HCT116 (cell line): Measurements from ENCODE around the gene LRRC4C. TPM values are rescaled to one million over a fixed set of nuclear protein-coding genes. Genes with fewer than 3 reads are reported as not detected.

ENCODE experiments used
- ATAC-seq: fragments of 200-7000 bp; cut with Tn5 transposase; 2 replicates; pipeline ENCODE4 v1.9.1; 2020; ENCODE audit warnings: mild to moderate bottlenecking, moderate library complexity
- BruUV-seq: library from RNA; stranded (reverse); fragments of 400-500 nt; replicated peaks from 2 replicates; lab custom pipeline; 2021; lab: Mats Ljungman, UMichigan
- CTCF ChIA-PET: fragments of 300-600 bp; sonication (Branson Sonifier 250); formaldehyde crosslinking; loops from one replicate; lab custom pipeline; 2021; ENCODE audit warnings: antibody characterized with exemption; lab: Charles Lee
- POLR2A ChIA-PET: fragments of 300-600, 350-600 bp; sonication (Branson Sonifier 250); formaldehyde crosslinking; loops from one replicate; lab custom pipeline; 2021; ENCODE audit warnings: antibody characterized with exemption; lab: Charles Lee
- RAD21 ChIA-PET, 2 experiments: fragments of 300-600 bp; sonication (Branson Sonifier 250); formaldehyde crosslinking; loops; one replicate each; lab custom pipeline; 2023; ENCODE audit warnings: low total read pairs in 2 of 2; ENCODE audit not compliant: uncharacterized antibody in 2 of 2, unreplicated experiment in 2 of 2, low non-redundant PET in 1 of 2; lab: Charles Lee
- DNase-seq: peaks from one replicate; pipeline ENCODE4 v3.0.0-alpha.2; 2010; ENCODE audit warnings: low read depth, low spot score
- H2AFZ ChIP-seq: fragments of 200-600 bp; shearing (Covaris generic), sonication (generic); 2 replicates; pipeline ENCODE4 v1.6.1; 2017; ENCODE audit warnings: low read depth, mixed run types, mixed read lengths, antibody characterized with exemption, low read length; ENCODE audit not compliant: poor library complexity, severe bottlenecking
- H3K27ac ChIP-seq: 2 replicates; pipeline ENCODE4 v1.5.1; 2012; ENCODE audit warnings: low read depth, low read length
- H3K27me3 ChIP-seq: fragments of 200-600 bp; sonication (generic); 2 replicates; pipeline ENCODE4 v1.6.1; 2016; ENCODE audit warnings: mixed run types, low read length, mixed read lengths; ENCODE audit not compliant: insufficient read depth
- H3K36me3 ChIP-seq, 2 experiments: fragments of 200-500 bp in 1 of 2; fragments of 200-600 bp in 1 of 2; sonication (Bioruptor generic) in 1 of 2; sonication (generic) in 1 of 2; 2 replicates each; pipeline versions ENCODE4 v1.5.1 to v1.6.1; 2014 to 2016; ENCODE audit warnings: low read length in 2 of 2, inconsistent platforms in 1 of 2, mixed read lengths in 1 of 2, mixed run types in 1 of 2; ENCODE audit not compliant: insufficient read depth in 2 of 2, control insufficient read depth in 1 of 2
- H3K4me1 ChIP-seq, 2 experiments: fragments of 200-600 bp in 1 of 2; sonication (generic) in 1 of 2; 2 replicates each; pipeline versions ENCODE4 v1.5.1 to v1.6.1; 2012 to 2017; ENCODE audit warnings: low read length in 2 of 2, inconsistent platforms in 1 of 2, mild to moderate bottlenecking in 1 of 2, mixed read lengths in 1 of 2, mixed run types in 1 of 2, moderate library complexity in 1 of 2; ENCODE audit not compliant: insufficient read depth in 2 of 2, control insufficient read depth in 1 of 2
- H3K4me2 ChIP-seq: fragments of 200-600 bp; sonication (generic); 2 replicates; pipeline ENCODE4 v1.6.1; 2017; ENCODE audit warnings: mixed run types, low read length, mixed read lengths
- H3K4me3 ChIP-seq, 2 experiments: fragments of 200-600 bp in 1 of 2; sonication (generic) in 1 of 2; replicated peaks in 1 of 2; 2 replicates each; pipeline ENCODE4 v1.5.1; 2011 to 2016; ENCODE audit warnings: low read length in 2 of 2, control low read depth in 1 of 2, low read depth in 1 of 2, mild to moderate bottlenecking in 1 of 2, mixed read lengths in 1 of 2, mixed run types in 1 of 2
- H3K79me2 ChIP-seq: fragments of 200-600 bp; sonication (generic); 2 replicates; pipeline ENCODE4 v1.6.1; 2017; ENCODE audit warnings: mild to moderate bottlenecking, mixed run types, low read length, moderate library complexity, mixed read lengths; ENCODE audit not compliant: insufficient read depth
- H3K9ac ChIP-seq: fragments of 200-600 bp; sonication (generic); 2 replicates; pipeline ENCODE4 v1.6.1; 2016; ENCODE audit warnings: low read length, mixed read lengths
- H3K9me2 ChIP-seq: fragments of 200-600 bp; sonication (generic), shearing (Covaris generic); 2 replicates; pipeline ENCODE4 v1.6.1; 2017; ENCODE audit warnings: mixed run types, mild to moderate bottlenecking, moderate library complexity; ENCODE audit not compliant: insufficient read depth
- H3K9me3 ChIP-seq, 2 experiments: fragments of 200-500 bp in 1 of 2; fragments of 200-600 bp in 1 of 2; sonication (Bioruptor generic) in 1 of 2; sonication (generic) in 1 of 2; 2 replicates each; pipeline ENCODE4 v1.6.1; 2014 to 2017; ENCODE audit warnings: low read length in 2 of 2, mixed read lengths in 2 of 2, inconsistent platforms in 1 of 2, low read depth in 1 of 2, mild to moderate bottlenecking in 1 of 2, mixed run types in 1 of 2, moderate library complexity in 1 of 2; ENCODE audit not compliant: control insufficient read depth in 1 of 2, insufficient read depth in 1 of 2
- H4K20me1 ChIP-seq: fragments of 200-600 bp; sonication (generic), shearing (Covaris generic); 2 replicates; pipeline ENCODE4 v1.6.1; 2017; ENCODE audit warnings: mixed run types, mild to moderate bottlenecking, moderate library complexity; ENCODE audit not compliant: insufficient read depth
- CEBPB ChIP-seq: IDR thresholded peaks from 2 replicates; pipeline ENCODE4 v1.6.1; 2012; ENCODE audit warnings: low read depth
- ELF1 ChIP-seq: IDR thresholded peaks from 2 replicates; pipeline ENCODE4 v1.6.1; 2012; ENCODE audit warnings: low read depth, borderline replicate concordance
- EZH2phosphoT487 ChIP-seq: fragments of 200-600 bp; IDR thresholded peaks from 2 replicates; pipeline ENCODE4 v1.6.1; 2018; ENCODE audit warnings: antibody characterized with exemption, borderline replicate concordance
- FOSL1 ChIP-seq: IDR thresholded peaks from 2 replicates; pipeline ENCODE4 v1.6.1; 2012; ENCODE audit warnings: low read depth
- JUND ChIP-seq: IDR thresholded peaks from 2 replicates; pipeline ENCODE4 v1.6.1; 2012
- POLR2A ChIP-seq: IDR thresholded peaks from 2 replicates; pipeline ENCODE4 v1.7.0; 2011; ENCODE audit warnings: borderline replicate concordance; ENCODE audit not compliant: insufficient read depth, insufficient read length; ENCODE audit errors: extremely low read depth
- POLR2AphosphoS5 ChIP-seq: IDR thresholded peaks from 2 replicates; pipeline ENCODE4 v1.6.1; 2011; ENCODE audit warnings: mild to moderate bottlenecking, low read depth, low read length, moderate library complexity
- RAD21 ChIP-seq: IDR thresholded peaks from 2 replicates; pipeline ENCODE4 v1.6.1; 2012; ENCODE audit warnings: low read depth, mild to moderate bottlenecking
- SIN3A ChIP-seq: IDR thresholded peaks from 2 replicates; pipeline ENCODE4 v1.6.1; 2012; ENCODE audit warnings: low read depth
- SP1 ChIP-seq: IDR thresholded peaks from 2 replicates; pipeline ENCODE4 v1.6.1; 2012; ENCODE audit warnings: low read depth
- SRF ChIP-seq: IDR thresholded peaks from 2 replicates; pipeline ENCODE4 v1.6.1; 2012; ENCODE audit warnings: low read depth
- YY1 ChIP-seq: IDR thresholded peaks from 2 replicates; pipeline ENCODE4 v1.6.1; 2011; ENCODE audit warnings: low read length, low read depth, moderate library complexity, mild to moderate bottlenecking; ENCODE audit not compliant: insufficient replicate concordance; ENCODE audit errors: extremely low read depth
- intact Hi-C: fragments of 100-400 bp; cut with micrococcal nuclease; formaldehyde crosslinking; loops from 2 replicates; pipeline ENCODE4 v1.10.0; 2022
- total RNA-seq: library from RNA; stranded (reverse); gene quantifications from one replicate; pipeline ENCODE4 v1.2.1, GENCODE V29; 2021; ENCODE audit not compliant: unreplicated experiment
- TF ChIP-seq, protein P1 (sequence below), 3 experiments: fragments of 200-600 bp in 1 of 3; sonication (generic) in 1 of 3; IDR thresholded peaks in 2 of 3; conservative IDR thresholded peaks in 1 of 3; 2 replicates each; pipeline ENCODE4 v1.5.1; 2012 to 2017; ENCODE audit warnings: low read depth in 2 of 3, low read length in 2 of 3, antibody characterized with exemption in 1 of 3, borderline replicate concordance in 1 of 3, control low read depth in 1 of 3, mild to moderate bottlenecking in 1 of 3, mixed read lengths in 1 of 3, mixed run types in 1 of 3, moderate library complexity in 1 of 3; ENCODE audit not compliant: insufficient read depth in 1 of 3
- TF ChIP-seq, protein P2 (sequence below): IDR thresholded peaks from 2 replicates; pipeline ENCODE4 v1.6.1; 2012; ENCODE audit warnings: low read depth

Gene LRRC4C
- total RNA-seq, 1 experiment from 2014 or later = not detected

DNA sequence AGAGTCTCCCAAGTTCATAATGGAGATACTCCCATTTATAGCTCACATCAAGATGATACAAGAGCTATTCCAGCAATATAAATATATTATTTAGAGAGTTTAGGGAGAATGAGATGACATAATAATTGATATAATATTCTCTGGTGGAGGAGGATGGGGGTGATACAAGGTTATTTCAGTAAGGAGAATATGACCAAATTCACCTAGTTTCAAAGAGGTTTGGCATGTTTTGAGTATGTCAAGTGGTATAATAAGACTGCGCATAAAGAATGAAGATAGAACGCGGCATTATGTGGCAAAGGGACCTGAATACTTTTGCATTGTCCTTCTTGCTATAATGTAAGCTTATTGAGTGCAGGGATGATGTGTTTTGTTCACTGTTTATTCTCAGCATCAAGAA is 1283.5 kb downstream of the LRRC4C start (continued):
- TF ChIP-seq ELF1 = no peak
- TF ChIP-seq, protein P1, sequence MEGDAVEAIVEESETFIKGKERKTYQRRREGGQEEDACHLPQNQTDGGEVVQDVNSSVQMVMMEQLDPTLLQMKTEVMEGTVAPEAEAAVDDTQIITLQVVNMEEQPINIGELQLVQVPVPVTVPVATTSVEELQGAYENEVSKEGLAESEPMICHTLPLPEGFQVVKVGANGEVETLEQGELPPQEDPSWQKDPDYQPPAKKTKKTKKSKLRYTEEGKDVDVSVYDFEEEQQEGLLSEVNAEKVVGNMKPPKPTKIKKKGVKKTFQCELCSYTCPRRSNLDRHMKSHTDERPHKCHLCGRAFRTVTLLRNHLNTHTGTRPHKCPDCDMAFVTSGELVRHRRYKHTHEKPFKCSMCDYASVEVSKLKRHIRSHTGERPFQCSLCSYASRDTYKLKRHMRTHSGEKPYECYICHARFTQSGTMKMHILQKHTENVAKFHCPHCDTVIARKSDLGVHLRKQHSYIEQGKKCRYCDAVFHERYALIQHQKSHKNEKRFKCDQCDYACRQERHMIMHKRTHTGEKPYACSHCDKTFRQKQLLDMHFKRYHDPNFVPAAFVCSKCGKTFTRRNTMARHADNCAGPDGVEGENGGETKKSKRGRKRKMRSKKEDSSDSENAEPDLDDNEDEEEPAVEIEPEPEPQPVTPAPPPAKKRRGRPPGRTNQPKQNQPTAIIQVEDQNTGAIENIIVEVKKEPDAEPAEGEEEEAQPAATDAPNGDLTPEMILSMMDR (IDR thresholded peaks at IDR 0.05 in 2 of 3, conservative IDR thresholded peaks at IDR 0.05 in 1 of 3; ENCODE audit: borderline replicate concordance in 1 of 3, insufficient read depth in 1 of 3, low read depth in 2 of 3, low read length in 2 of 3) = no peak

- TF ChIP-seq JUND = no peak
- no peak for TF ChIP-seq EZH2phosphoT487
- TF ChIP-seq SRF = no peak
- no peak for TF ChIP-seq FOSL1
- TF ChIP-seq POLR2A = no peak
- TF ChIP-seq, protein P2, sequence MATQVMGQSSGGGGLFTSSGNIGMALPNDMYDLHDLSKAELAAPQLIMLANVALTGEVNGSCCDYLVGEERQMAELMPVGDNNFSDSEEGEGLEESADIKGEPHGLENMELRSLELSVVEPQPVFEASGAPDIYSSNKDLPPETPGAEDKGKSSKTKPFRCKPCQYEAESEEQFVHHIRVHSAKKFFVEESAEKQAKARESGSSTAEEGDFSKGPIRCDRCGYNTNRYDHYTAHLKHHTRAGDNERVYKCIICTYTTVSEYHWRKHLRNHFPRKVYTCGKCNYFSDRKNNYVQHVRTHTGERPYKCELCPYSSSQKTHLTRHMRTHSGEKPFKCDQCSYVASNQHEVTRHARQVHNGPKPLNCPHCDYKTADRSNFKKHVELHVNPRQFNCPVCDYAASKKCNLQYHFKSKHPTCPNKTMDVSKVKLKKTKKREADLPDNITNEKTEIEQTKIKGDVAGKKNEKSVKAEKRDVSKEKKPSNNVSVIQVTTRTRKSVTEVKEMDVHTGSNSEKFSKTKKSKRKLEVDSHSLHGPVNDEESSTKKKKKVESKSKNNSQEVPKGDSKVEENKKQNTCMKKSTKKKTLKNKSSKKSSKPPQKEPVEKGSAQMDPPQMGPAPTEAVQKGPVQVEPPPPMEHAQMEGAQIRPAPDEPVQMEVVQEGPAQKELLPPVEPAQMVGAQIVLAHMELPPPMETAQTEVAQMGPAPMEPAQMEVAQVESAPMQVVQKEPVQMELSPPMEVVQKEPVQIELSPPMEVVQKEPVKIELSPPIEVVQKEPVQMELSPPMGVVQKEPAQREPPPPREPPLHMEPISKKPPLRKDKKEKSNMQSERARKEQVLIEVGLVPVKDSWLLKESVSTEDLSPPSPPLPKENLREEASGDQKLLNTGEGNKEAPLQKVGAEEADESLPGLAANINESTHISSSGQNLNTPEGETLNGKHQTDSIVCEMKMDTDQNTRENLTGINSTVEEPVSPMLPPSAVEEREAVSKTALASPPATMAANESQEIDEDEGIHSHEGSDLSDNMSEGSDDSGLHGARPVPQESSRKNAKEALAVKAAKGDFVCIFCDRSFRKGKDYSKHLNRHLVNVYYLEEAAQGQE = no peak
- no peak for TF ChIP-seq YY1
- TF ChIP-seq, protein P1 (IDR thresholded peaks at IDR 0.05 in 2 of 3, conservative IDR thresholded peaks at IDR 0.05 in 1 of 3; ENCODE audit: borderline replicate concordance in 1 of 3, insufficient read depth in 1 of 3, low read depth in 2 of 3, low read length in 2 of 3) = no peak
- TF ChIP-seq RAD21 = no peak
- TF ChIP-seq CEBPB = no peak
- no peak for TF ChIP-seq SP1
- TF ChIP-seq POLR2AphosphoS5 = no peak
- no peak for TF ChIP-seq SIN3A
- H3K36me3 ChIP-seq = no peaks in the 10 kb centered on the region
- H3K9me2 ChIP-seq = no peaks in the 10 kb centered on the region
- H3K9me3 ChIP-seq = peaks cover 0 to 7% of the 10 kb centered on the region in 2 experiments; a peak in 1 of 4 replicates
- ChIA-PET POLR2A (no interaction called here), RAD21 (no interaction called here), CTCF (no interaction called here)
- no peak overlapping the region for H3K4me3 ChIP-seq
- DNase-seq = no peak
- no peak overlapping the region for H2AFZ ChIP-seq
- H3K79me2 ChIP-seq = no peaks in the 10 kb centered on the region
- H4K20me1 ChIP-seq = no peaks in the 10 kb centered on the region
- no peaks in the 10 kb centered on the region for H3K27me3 ChIP-seq
- no peaks in the 10 kb centered on the region for H3K4me1 ChIP-seq
- no peak overlapping the region for H3K27ac ChIP-seq
- no TSS peak for BruUV-seq
- no peak overlapping the region for H3K9ac ChIP-seq
- intact Hi-C loops = no loop called here
- ATAC-seq = no peak
- no peak overlapping the region for H3K4me2 ChIP-seq
Measured at GRCh38 chr11:40170078-40170477, 1289.4 kb downstream of the LRRC4C start.
